ENCODE data around the gene ARHGEF19.

DNA sequence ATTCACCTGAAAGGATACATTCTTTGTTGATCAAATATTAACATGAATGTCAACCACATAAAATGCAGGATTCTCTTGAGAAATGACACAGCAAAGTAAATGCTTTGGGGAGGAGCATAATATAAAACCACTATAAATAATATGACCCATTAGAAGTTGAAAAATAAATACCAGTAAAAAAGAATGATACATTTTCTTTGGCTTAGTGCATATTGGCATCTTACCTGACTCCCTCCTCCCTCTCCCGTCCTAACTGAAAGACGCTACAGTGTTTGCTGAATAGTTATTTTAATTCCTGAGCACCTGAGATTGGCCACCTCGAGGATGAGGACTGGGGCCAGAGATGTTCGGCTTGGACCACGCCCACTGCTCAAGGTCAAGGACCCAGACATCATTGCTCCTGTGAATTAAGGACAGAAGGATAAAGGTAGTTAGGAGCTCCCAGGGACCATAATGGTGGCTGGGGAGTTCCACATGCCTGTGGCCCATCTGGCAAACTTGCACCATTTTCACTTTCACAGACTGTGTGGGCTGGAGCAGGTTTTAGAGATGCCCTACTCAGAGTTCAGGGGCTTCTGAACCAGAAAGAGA, 41.0 kb upstream of the ARHGEF19 start:
- TF ChIP-seq, protein P1, sequence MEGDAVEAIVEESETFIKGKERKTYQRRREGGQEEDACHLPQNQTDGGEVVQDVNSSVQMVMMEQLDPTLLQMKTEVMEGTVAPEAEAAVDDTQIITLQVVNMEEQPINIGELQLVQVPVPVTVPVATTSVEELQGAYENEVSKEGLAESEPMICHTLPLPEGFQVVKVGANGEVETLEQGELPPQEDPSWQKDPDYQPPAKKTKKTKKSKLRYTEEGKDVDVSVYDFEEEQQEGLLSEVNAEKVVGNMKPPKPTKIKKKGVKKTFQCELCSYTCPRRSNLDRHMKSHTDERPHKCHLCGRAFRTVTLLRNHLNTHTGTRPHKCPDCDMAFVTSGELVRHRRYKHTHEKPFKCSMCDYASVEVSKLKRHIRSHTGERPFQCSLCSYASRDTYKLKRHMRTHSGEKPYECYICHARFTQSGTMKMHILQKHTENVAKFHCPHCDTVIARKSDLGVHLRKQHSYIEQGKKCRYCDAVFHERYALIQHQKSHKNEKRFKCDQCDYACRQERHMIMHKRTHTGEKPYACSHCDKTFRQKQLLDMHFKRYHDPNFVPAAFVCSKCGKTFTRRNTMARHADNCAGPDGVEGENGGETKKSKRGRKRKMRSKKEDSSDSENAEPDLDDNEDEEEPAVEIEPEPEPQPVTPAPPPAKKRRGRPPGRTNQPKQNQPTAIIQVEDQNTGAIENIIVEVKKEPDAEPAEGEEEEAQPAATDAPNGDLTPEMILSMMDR (IDR thresholded peaks at IDR 0.05; ENCODE audit: insufficient read depth, low read length) = no peak
- TF ChIP-seq, protein P2, sequence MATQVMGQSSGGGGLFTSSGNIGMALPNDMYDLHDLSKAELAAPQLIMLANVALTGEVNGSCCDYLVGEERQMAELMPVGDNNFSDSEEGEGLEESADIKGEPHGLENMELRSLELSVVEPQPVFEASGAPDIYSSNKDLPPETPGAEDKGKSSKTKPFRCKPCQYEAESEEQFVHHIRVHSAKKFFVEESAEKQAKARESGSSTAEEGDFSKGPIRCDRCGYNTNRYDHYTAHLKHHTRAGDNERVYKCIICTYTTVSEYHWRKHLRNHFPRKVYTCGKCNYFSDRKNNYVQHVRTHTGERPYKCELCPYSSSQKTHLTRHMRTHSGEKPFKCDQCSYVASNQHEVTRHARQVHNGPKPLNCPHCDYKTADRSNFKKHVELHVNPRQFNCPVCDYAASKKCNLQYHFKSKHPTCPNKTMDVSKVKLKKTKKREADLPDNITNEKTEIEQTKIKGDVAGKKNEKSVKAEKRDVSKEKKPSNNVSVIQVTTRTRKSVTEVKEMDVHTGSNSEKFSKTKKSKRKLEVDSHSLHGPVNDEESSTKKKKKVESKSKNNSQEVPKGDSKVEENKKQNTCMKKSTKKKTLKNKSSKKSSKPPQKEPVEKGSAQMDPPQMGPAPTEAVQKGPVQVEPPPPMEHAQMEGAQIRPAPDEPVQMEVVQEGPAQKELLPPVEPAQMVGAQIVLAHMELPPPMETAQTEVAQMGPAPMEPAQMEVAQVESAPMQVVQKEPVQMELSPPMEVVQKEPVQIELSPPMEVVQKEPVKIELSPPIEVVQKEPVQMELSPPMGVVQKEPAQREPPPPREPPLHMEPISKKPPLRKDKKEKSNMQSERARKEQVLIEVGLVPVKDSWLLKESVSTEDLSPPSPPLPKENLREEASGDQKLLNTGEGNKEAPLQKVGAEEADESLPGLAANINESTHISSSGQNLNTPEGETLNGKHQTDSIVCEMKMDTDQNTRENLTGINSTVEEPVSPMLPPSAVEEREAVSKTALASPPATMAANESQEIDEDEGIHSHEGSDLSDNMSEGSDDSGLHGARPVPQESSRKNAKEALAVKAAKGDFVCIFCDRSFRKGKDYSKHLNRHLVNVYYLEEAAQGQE (IDR thresholded peaks at IDR 0.05; ENCODE audit: insufficient replicate concordance, low read depth) = no peak
- TF ChIP-seq POLR2AphosphoS5 (IDR thresholded peaks at IDR 0.05; ENCODE audit: low read depth) = no peak
- no peak for TF ChIP-seq SPI1 (IDR thresholded peaks at IDR 0.05; ENCODE audit: borderline replicate concordance, low read depth)
